NCI-H460 (cell line): Measurements from ENCODE around the gene CAPZA1. TPM values are rescaled to one million over a fixed set of nuclear protein-coding genes. Genes with fewer than 3 reads are reported as not detected.
"Not testable (repeated sequence)": the region's sequence is repeated elsewhere in the genome, so short reads cannot be mapped to it uniquely, and the experiment has no call there.

Experiments
- DNase-seq: peaks from one replicate; pipeline ENCODE4 v3.0.0-alpha.2; 2016; ENCODE audit warnings: low read depth; ENCODE audit errors: extremely low read depth
- total RNA-seq: library from RNA; depleted of rRNA; stranded (reverse); fragments of >200 nt; shearing (Covaris generic); gene quantifications from 2 replicates; pipeline ENCODE4 v1.2.3, GENCODE V29; 2014

The CAPZA1 gene
- total RNA-seq, 1 experiment from 2014 or later = 154 TPM

- no peak for DNase-seq
Measured at GRCh38 chr1:112626193-112626592, 6.6 kb downstream of the CAPZA1 start.

- no peak for DNase-seq
Measured at GRCh38 chr1:112626887-112627286, 7.3 kb downstream of the CAPZA1 start.

GRCh38 chr1:112628516-112628915 is 8.9 kb downstream of the CAPZA1 start:
- no peak for DNase-seq

DNA sequence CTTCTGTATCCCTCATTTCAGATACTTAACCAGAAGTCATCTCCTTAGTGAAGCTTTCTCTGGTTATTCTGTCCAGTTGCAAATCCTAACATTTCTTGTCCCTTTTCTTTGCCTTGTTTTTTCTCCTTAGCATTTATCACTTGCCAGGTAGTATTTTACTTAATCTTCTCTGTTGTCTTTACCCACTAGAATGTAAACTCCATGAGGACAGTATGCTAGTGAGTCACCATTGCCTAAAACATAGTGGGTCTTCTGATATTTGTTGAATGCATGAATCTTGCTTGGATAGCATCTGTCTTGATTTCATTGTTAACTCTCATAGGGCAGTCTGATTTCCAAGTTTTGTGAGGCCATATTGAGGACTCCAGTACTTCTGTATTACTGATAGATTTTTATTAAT is 9.6 kb downstream of the CAPZA1 start:
- DNase-seq = no peak

DNA sequence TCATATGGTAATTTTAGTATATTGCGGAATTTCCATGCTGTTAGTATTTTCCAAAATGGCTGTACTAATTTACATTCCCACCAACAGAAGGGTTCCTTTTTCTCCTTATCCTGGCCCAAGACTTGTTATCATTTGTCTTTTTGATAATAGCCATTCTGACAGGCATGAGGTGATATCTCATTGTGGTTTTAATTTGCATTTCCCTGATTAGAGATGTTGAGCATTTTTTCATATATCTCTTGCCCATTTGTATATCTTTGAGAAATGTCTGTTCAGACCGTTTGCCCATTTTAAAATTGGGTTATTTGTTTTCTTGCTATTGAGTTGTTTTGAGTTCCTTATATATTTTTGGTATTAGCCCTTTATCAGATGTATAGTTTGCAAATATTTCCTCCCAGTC is 14.0 kb downstream of the CAPZA1 start:
- DNase-seq = no peak

DNA sequence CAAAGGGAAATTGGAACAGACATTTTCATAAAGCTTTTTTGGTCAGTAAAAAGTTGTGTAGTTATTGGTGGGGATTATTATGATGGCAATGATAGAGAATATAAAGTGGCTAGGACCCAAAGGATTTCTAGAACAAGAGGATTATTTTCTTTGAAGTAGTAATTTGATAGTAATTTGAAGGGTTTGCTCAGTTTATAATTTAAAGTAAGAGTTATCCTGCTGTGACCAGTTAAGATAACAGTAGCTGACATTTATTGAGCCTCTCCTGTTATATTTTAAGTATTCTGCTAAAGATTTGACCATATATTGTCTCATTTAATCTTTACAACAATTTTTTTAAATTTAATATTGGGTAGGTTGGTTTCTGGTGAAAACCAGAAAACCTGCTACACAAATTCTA is 14.7 kb downstream of the CAPZA1 start:
- no peak for DNase-seq

- DNase-seq = no peak
Measured at GRCh38 chr1:112636056-112636455, 16.4 kb downstream of the CAPZA1 start.

DNA sequence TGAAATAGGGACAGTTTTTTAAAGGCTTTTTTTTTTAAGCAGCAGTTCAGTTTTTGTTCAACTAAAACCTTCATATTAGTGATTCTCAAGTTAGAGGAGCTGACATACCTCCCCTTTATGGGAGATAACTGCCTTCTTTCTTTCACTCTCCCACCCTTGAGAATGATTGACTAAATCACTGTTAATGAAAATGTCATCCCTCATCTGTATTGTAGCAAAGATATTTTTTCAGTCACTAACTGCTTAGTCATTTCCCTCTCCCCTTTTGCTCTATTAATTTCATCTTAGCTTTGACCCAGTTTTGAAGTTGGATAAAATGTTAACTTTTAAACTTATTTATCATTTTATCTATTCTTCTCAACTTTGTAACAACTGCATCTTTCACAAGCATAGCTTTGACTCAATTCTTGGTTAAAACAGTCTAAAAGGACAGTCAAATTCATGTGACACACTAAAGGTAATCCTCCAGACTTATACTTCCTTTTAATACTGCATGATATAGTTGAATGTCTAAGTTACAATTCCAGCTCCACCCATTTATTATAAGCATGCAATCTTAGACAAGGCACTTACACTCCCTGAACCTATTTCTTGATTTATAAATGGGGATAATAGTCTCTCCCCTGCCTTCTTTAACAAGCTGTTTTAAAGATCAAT is 17.1 kb downstream of the CAPZA1 start:
- no peak for DNase-seq

- DNase-seq = no peak
Measured at GRCh38 chr1:112637254-112638109, 17.9 kb downstream of the CAPZA1 start.

DNA sequence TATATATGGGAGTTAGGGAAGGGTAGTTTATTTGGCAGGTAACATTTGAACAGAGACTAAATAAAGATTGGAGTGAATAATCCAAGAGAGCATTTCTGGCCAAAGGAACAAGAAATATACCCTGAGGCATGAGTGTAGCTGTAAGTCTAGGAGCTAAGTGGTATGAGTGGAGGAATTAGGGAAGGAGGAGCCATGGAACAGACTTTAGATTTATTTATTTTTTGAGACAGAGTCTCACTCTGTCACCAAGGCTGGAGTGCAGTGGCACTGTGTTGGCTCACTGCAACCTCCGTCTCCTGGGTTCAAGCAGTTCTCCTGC is 18.4 kb downstream of the CAPZA1 start:
- no peak for DNase-seq

DNA sequence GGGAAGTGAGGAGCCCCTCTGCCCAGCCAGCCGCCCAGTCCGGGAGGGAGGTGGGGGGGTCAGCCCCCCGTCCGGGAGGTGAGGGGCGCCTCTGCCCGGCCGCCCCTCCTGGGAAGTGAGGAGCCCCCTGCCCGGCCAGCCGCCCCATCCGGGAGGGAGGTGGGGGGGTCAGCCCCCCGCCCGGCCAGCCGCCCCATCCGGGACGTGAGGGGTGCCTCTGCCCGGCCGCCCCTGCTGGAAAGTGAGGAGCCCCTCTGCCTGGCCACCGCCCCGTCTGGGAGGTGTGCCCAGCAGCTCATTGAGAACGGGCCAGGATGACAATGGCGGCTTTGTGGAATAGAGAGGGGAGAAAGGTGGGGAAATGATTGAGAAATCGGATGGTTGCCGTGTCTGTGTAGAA is 20.8 kb downstream of the CAPZA1 start:
- DNase-seq = not testable (repeated sequence)

GRCh38 chr1:112643080-112643479 is 23.4 kb downstream of the CAPZA1 start:
- DNase-seq = no peak

- DNase-seq = no peak
Measured at GRCh38 chr1:112646225-112646624, 26.6 kb downstream of the CAPZA1 start.

DNA sequence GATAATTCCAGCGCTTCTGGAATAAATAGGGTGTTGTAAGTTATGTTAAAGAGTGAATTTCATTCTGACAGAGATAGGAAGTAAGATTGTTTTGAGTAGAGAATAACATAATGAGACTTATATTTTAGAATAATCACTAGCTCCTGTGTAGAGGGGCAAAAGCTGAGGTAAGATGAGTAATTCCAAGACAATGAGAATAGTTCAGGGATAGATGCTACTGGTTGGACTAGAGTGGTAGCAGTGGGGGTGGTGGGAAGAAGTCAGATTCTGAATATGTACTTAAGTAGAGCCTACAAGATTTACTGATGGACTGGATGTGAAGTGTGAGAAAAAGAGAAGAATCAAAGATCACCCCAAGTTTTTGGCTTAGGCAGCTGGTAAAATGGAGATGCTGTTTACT is 31.6 kb downstream of the CAPZA1 start:
- no peak for DNase-seq

- no peak for DNase-seq
Measured at GRCh38 chr1:112665857-112666256, 46.2 kb downstream of the CAPZA1 start.

DNA sequence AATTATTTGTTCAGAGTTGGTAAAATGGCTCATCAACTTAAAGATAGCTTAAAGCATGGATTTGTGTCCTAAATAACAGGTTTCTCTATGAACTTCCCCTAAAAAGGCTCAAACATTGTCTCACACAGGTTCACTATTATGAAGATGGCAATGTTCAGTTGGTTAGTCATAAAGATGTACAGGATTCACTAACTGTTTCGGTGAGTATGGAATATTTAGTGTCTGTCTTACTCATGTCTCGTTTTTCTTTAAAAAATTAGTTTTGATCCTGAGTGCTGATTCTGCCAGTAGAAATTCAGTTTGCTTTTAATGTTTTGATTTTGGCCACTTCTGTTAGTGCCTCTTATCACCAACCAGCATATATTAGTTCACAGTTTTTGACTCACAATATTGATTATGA is 47.3 kb downstream of the CAPZA1 start:
- no peak for DNase-seq

DNA sequence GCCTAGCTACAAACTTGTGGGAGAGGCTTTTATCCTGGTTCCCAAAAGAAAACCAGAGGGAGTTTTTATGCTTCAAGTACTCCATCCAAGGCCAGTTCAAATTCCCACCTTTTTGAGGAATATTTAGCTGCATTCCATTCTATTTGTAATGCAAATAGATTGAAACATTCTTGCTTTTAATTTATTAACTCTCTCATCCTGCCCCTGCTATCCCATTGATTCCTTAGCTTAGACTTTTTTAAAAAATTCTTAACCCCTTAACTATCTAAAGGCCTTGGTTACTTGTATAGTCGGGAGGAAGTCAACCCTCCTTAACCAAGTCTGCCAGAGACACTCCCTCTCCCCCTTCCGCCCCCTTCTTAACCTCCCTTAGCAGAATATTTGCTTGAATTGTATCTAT is 52.4 kb downstream of the CAPZA1 start:
- DNase-seq = no peak

DNA sequence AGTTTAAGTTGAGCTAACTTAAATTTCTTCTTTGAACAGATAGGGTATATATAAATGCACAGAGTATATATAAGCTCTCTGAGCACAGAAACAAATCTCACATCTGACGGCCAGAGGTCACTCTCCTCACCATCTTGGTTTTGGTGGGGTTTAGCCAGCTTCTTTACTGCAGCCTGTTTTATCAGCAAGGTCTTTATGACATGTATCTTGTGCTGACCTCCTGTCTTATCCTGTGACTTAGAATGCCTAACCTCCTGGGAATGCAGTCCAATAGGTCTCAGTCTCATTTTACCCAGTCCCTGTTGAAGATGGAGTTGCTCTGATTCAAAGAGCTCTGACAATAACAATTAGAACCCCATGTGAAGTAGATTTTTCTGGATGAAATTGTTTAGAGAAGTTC is 53.2 kb downstream of the CAPZA1 start:
- no peak for DNase-seq

DNA sequence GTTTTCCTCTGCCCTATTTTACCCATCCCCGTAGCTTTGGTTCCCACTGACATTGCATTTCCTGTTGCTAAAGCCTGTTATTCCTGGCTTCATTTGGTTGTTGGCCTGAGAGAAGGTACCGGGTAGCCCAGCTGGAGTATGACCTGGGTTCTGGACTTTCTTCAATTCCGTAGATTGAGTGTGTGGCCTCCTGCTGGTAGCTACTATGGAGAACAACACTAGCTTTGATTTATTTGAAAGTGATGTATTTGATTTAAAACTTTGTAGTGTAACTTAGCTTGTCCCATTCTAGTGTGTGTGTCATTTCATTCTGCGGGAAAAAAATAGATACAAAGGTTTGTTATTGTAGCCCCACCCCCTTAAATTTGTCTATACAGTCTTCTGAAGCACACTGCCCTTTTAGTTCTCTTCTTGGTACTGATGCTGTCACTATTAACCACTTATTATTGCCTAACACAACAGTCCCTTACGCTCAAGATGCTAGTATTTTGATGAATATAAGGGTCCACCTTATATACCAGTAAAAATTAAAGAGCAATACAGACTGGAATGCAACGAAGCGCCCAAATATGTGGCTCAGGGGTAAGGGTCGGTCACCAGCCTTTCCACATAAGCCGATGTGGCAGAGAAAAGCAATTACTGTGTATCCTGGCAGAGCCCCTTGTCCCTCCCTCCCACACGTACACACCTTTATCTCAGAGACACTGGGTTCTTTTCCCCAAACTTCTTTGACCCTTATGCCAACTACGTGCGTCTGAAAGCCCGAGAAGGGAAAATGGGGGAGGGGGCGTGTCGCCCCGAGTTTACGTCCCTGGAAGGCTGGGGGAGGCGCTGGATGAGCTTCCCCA is 54.2 kb downstream of the CAPZA1 start:
- DNase-seq = peak; percentile 14

- DNase-seq = peak; percentile 41
Measured at GRCh38 chr1:112674440-112674985, 54.9 kb downstream of the CAPZA1 start, which contains the start of gene MOV10. Gene MOV10, plus strand, starts transcription at chr1:112674659. Its CDS starts 254 bp downstream, at chr1:112674913.
